ENCODE measurements around the gene SH2D1A. TPM values are rescaled to one million over a fixed set of nuclear protein-coding genes. Genes with fewer than 3 reads are reported as not detected.

SH2D1A gene
- total RNA-seq, 1 donor from 2014 or later: 1.8 TPM

GRCh38 chrX:124347242-124347641 is 879 bp downstream of the SH2D1A start:
- Histone ChIP-seq H3K36me3 (no peaks in the 10 kb centered on the region), H3K27me3 (no peaks in the 10 kb centered on the region), H3K27ac (no peak overlapping the region), H3K4me1 (no peaks in the 10 kb centered on the region), H3K9me3 (no peaks in the 10 kb centered on the region), H3K4me3 (peak overlapping the region; percentile 10)
- no peak for ATAC-seq
- TF ChIP-seq CTCF (IDR thresholded peaks at IDR 0.05): no peak
- intact Hi-C loops (cut with DNase I): no loop called here
- no peak for DNase-seq

- Histone ChIP-seq H3K27ac (no peak overlapping the region), H3K36me3 (no peaks in the 10 kb centered on the region), H3K27me3 (no peaks in the 10 kb centered on the region), H3K9me3 (no peaks in the 10 kb centered on the region), H3K4me1 (no peaks in the 10 kb centered on the region), H3K4me3 (peak overlapping the region; percentile 3)
- ATAC-seq (no peak), DNase-seq (no peak)
- intact Hi-C loops (cut with DNase I): no loop called here
- no peak for TF ChIP-seq CTCF (IDR thresholded peaks at IDR 0.05)
These were observed 1.8 kb downstream of the SH2D1A start for GRCh38 chrX:124348182-124348581.

GRCh38 chrX:124348885-124349453 is 2.6 kb downstream of the SH2D1A start:
- Histone ChIP-seq H3K4me3 (no peak overlapping the region), H3K27ac (no peak overlapping the region), H3K27me3 (no peaks in the 10 kb centered on the region), H3K4me1 (no peaks in the 10 kb centered on the region), H3K36me3 (no peaks in the 10 kb centered on the region), H3K9me3 (no peaks in the 10 kb centered on the region)
- ATAC-seq (no peak), DNase-seq (no peak)
- intact Hi-C loops (cut with DNase I): no loop called here
- no peak for TF ChIP-seq CTCF (IDR thresholded peaks at IDR 0.05)

- TF ChIP-seq CTCF (IDR thresholded peaks at IDR 0.05): no peak
- no peak for DNase-seq
- no peak overlapping the region for H3K27ac ChIP-seq
- no peaks in the 10 kb centered on the region for H3K4me1 ChIP-seq
- intact Hi-C loops (cut with DNase I): no loop called here
- H3K9me3 ChIP-seq: no peaks in the 10 kb centered on the region
- ATAC-seq: no peak
- H3K4me3 ChIP-seq: no peak overlapping the region
- no peaks in the 10 kb centered on the region for H3K36me3 ChIP-seq
- H3K27me3 ChIP-seq: no peaks in the 10 kb centered on the region
These were observed 8.3 kb downstream of the SH2D1A start for GRCh38 chrX:124354648-124355047.

- Histone ChIP-seq H3K4me3 (no peak overlapping the region), H3K36me3 (no peaks in the 10 kb centered on the region), H3K27me3 (no peaks in the 10 kb centered on the region), H3K27ac (no peak overlapping the region), H3K9me3 (no peaks in the 10 kb centered on the region), H3K4me1 (no peaks in the 10 kb centered on the region)
- DNase-seq (no peak), ATAC-seq (no peak)
- TF ChIP-seq CTCF (IDR thresholded peaks at IDR 0.05): no peak
- intact Hi-C loops (cut with DNase I): no loop called here
These were observed 12.5 kb downstream of the SH2D1A start for GRCh38 chrX:124358800-124359383.

- no peak for TF ChIP-seq CTCF (IDR thresholded peaks at IDR 0.05)
- no peak overlapping the region for H3K4me3 ChIP-seq
- H3K27ac ChIP-seq: no peak overlapping the region
- H3K9me3 ChIP-seq: no peaks in the 10 kb centered on the region
- H3K4me1 ChIP-seq: no peaks in the 10 kb centered on the region
- no peaks in the 10 kb centered on the region for H3K27me3 ChIP-seq
- H3K36me3 ChIP-seq: no peaks in the 10 kb centered on the region
- no peak for ATAC-seq
- intact Hi-C loops (cut with DNase I): no loop called here
- no peak for DNase-seq
These were observed 15.7 kb downstream of the SH2D1A start for GRCh38 chrX:124362072-124362471.

Data from upper lobe of right lung (tissue), 1 donor.